Heart left ventricle (tissue), 16 donors: ENCODE results near the gene XK. TPM values are rescaled to one million over a fixed set of nuclear protein-coding genes. Genes with fewer than 3 reads are reported as not detected.

ENCODE experiments used
- ATAC-seq, 4 donors: fragments of 200-7000 bp; cut with Tn5 transposase; one replicate each; pipeline ENCODE4 v1.9.1; 2020 to 2022; ENCODE audit warnings: moderate library complexity in 4 of 4, mild to moderate bottlenecking in 3 of 4, moderate number of reproducible peaks in 1 of 4
- DNase-seq, 5 donors: peaks; one replicate each; pipeline ENCODE4 v3.0.0-alpha.2; 2020
- H3K27ac ChIP-seq, 12 donors: fragments of 200-600 bp; sonication (generic) in 4 of 12; one replicate each; pipeline versions ENCODE4 v1.5.0 to v1.8.0; 2016 to 2022; ENCODE audit warnings: mild to moderate bottlenecking in 2 of 12
- H3K27me3 ChIP-seq, 9 donors: fragments of 200-600 bp; sonication (generic) in 2 of 9; one replicate each; pipeline versions ENCODE4 v1.5.1 to v1.8.0; 2016 to 2022; ENCODE audit warnings: mild to moderate bottlenecking in 3 of 9
- H3K36me3 ChIP-seq, 9 donors: fragments of 200-600 bp; sonication (generic) in 2 of 9; one replicate each; pipeline versions ENCODE4 v1.5.0 to v1.8.0; 2018 to 2022; ENCODE audit warnings: mild to moderate bottlenecking in 2 of 9
- H3K4me1 ChIP-seq, 12 donors: fragments of 200-600 bp; sonication (generic) in 4 of 12; one replicate each; pipeline versions ENCODE4 v1.5.0 to v1.8.0; 2016 to 2022; ENCODE audit warnings: mild to moderate bottlenecking in 3 of 12
- H3K4me3 ChIP-seq, 12 donors: fragments of 200-600 bp; sonication (generic) in 4 of 12; one replicate each; pipeline versions ENCODE4 v1.5.0 to v1.8.0; 2017 to 2022; ENCODE audit warnings: mild to moderate bottlenecking in 9 of 12, moderate library complexity in 4 of 12
- H3K9me3 ChIP-seq, 12 donors: fragments of 200-600 bp; sonication (generic) in 4 of 12; one replicate each; pipeline versions ENCODE4 v1.5.0 to v1.8.0; 2016 to 2022; ENCODE audit warnings: mild to moderate bottlenecking in 1 of 12
- POLR2A ChIP-seq, 2 donors: fragments of 450-650 bp; IDR thresholded peaks; one replicate each; pipeline ENCODE4 v1.6.1; 2017; ENCODE audit warnings: antibody characterized with exemption in 2 of 2, mild to moderate bottlenecking in 2 of 2, moderate library complexity in 2 of 2
- WGBS, 4 donors: extraction: QIAGEN DNeasy Blood & Tissue Kit in 2 of 4; methylation state at CpG; one replicate each; pipeline versions ENCODE4 v1.1.5 to v1.1.7; 2013 to 2018; 5-methylcytosine and 5-hydroxymethylcytosine counted together
- intact Hi-C, 10 donors: fragments of 100-400 bp; cut with DNase I; formaldehyde crosslinking; loops; one replicate each; pipeline versions ENCODE4 v1.11.1 to v1.14.2; 2022
- polyA plus RNA-seq, 2 donors: library from polyadenylated mRNA; stranded (reverse); fragments of 200-250 nt; gene quantifications; one replicate each; pipeline ENCODE4 v1.2.3, GENCODE V29; 2013
- total RNA-seq, 9 donors: library from RNA; depleted of rRNA in 2 of 9; stranded (reverse); fragments of >200 nt in 2 of 9; fragmentation: NEBNext Ultra II Directional in 3 of 9; extraction: Animal tissue kit (Norgen Biotek cat#: 25700) in 3 of 9; gene quantifications; one replicate each; pipeline versions ENCODE4 v1.1.0 to v1.2.4, GENCODE V29; 2016 to 2023
- TF ChIP-seq, protein P1 (sequence below), 12 donors: fragments of 200-600 bp; sonication (generic) in 4 of 12; IDR thresholded peaks; one replicate each; pipeline versions ENCODE4 v1.5.0 to v1.8.0; 2018 to 2022; ENCODE audit warnings: antibody characterized with exemption in 12 of 12, mild to moderate bottlenecking in 5 of 12
- donor health status: ischemic (EF 13 %, LVEDD 7.1; RV severe dilation, severe dysfunction).
- donor health status: healthy with polysubstance abuse.
- donor health status: DM: no; HTN: yes; CAD: no.
- donor health status: DM: no; HTN: no; CAD: no.
- donor health status: ischemic (EF 25% LVEDD 6.9; RV normal size, moderate dysfunction).
- donor health status: ischemic (EF 25% LVEDD 5.7; RV mildly dilated, moderate dysfunction).
- donor health status: healthy.
- donor health status: DM: yes; HTN: yes; CAD: no.
- donor health status: ischemic (EF 35%, LVEDD 5.7; RV mildly dilated, moderate dysfunction).
- donor health status: nonischemic (EF 11% LVEDD 7.7; RV severe dilation, severe dysfunction).
- donor health status: DM: yes; HTN: yes; CAD: no.
- donor health status: PGD.
- donor health status: ischemic (EF 29% LVEDD 5.4; RV normal size, mild dysfunction).
- donor health status: nonischemic (EF 23%, LVEDD 6.1; RV moderate dilation, normal function).

XK gene
- total and polyA plus RNA-seq, 11 donors = 2.6 to 16.4 (median 8.7) TPM

DNA sequence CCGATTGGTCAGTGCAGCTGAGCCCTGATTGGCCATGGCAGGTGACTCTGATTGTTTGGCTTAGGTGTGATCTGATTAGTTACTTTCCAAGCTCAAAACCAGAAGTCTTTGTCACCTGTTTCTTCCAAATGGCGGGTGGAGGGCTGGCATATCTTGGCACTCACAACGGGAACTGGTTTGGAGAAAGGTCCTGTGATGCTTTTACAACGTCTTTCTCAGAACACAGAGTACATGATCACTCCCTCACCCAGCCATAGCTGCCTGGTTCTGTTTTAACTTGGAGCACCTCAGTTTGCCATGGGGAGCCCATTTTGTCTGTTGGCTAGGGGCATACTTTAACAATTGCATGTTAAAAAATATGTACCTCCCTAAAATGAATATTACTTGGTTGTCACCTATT is 13.0 kb upstream of the XK start:
- no peak overlapping the region for H3K4me3 ChIP-seq
- H3K9me3 ChIP-seq = no peaks in the 10 kb centered on the region
- DNase-seq (no peak), ATAC-seq (no peak)
- peaks cover 0 to 10% (median 0%) of the 10 kb centered on the region in 9 donors for H3K27me3 ChIP-seq
- no peak overlapping the region for H3K27ac ChIP-seq
- TF ChIP-seq POLR2A (IDR thresholded peaks at IDR 0.05) = no peak
- TF ChIP-seq, protein P1, sequence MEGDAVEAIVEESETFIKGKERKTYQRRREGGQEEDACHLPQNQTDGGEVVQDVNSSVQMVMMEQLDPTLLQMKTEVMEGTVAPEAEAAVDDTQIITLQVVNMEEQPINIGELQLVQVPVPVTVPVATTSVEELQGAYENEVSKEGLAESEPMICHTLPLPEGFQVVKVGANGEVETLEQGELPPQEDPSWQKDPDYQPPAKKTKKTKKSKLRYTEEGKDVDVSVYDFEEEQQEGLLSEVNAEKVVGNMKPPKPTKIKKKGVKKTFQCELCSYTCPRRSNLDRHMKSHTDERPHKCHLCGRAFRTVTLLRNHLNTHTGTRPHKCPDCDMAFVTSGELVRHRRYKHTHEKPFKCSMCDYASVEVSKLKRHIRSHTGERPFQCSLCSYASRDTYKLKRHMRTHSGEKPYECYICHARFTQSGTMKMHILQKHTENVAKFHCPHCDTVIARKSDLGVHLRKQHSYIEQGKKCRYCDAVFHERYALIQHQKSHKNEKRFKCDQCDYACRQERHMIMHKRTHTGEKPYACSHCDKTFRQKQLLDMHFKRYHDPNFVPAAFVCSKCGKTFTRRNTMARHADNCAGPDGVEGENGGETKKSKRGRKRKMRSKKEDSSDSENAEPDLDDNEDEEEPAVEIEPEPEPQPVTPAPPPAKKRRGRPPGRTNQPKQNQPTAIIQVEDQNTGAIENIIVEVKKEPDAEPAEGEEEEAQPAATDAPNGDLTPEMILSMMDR (IDR thresholded peaks at IDR 0.05) = no peak
- no peaks in the 10 kb centered on the region for H3K4me1 ChIP-seq
- intact Hi-C loops = no loop called here
- no peaks in the 10 kb centered on the region for H3K36me3 ChIP-seq
- WGBS, 4 donors = 45 to 76% (median 65%) methylated on average over 4 of the region's 4 CpGs

DNA sequence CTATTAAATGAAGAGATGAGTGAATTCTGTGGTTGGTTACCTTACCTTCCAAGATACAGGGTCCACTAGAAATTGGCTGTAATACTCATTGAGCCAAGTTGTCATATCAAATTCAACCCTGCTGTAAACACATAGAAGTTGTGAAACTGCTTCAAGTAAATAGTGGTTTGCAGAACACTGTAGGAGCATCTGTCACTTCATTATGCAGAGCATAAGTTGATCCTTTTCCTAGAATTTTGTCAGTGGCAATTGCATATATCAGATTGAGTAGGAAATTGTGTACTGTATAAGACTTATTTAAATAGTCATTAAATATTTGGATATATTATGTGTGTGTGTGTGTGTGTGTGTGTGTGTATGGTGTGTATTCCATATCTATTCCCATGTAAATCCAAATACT is 8.8 kb upstream of the XK start:
- intact Hi-C loops = no loop called here
- DNase-seq (no peak), ATAC-seq (no peak)
- Histone ChIP-seq H3K4me3 (no peak overlapping the region), H3K36me3 (no peaks in the 10 kb centered on the region), H3K27ac (no peak overlapping the region), H3K9me3 (no peaks in the 10 kb centered on the region), H3K4me1 (no peaks in the 10 kb centered on the region), H3K27me3 (peaks cover 0 to 10% (median 0%) of the 10 kb centered on the region in 9 donors)
- TF ChIP-seq, protein P1 (IDR thresholded peaks at IDR 0.05) = no peak
- TF ChIP-seq POLR2A (IDR thresholded peaks at IDR 0.05) = no peak

DNA sequence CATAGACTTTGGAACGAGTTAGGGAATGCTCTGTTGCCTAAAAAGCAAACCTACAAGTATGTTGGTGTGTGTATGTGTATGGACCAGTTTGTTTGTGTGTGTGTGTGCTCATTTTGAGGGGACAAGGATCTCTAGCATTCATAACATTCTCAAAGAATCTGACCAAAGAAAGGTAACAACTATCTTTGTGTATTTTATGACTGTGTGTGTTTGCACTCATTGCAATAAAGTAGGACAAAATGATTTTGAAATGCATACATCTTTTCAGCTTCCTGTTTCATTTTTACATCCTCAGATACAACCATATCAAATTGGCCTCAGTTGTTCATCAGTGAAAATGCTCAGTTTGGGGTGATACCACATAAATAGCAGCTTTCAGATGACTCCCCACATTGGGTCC is 8.3 kb upstream of the XK start:
- H3K27ac ChIP-seq = no peak overlapping the region
- H3K36me3 ChIP-seq = no peaks in the 10 kb centered on the region
- intact Hi-C loops = no loop called here
- peaks cover 0 to 9% (median 0%) of the 10 kb centered on the region in 9 donors for H3K27me3 ChIP-seq
- TF ChIP-seq, protein P1 (IDR thresholded peaks at IDR 0.05) = no peak
- 40 to 73% (median 54%) methylated on average over 1 of the region's 1 CpG for WGBS, 4 donors
- DNase-seq (no peak), ATAC-seq (no peak)
- no peak overlapping the region for H3K4me3 ChIP-seq
- no peaks in the 10 kb centered on the region for H3K4me1 ChIP-seq
- no peaks in the 10 kb centered on the region for H3K9me3 ChIP-seq

DNA sequence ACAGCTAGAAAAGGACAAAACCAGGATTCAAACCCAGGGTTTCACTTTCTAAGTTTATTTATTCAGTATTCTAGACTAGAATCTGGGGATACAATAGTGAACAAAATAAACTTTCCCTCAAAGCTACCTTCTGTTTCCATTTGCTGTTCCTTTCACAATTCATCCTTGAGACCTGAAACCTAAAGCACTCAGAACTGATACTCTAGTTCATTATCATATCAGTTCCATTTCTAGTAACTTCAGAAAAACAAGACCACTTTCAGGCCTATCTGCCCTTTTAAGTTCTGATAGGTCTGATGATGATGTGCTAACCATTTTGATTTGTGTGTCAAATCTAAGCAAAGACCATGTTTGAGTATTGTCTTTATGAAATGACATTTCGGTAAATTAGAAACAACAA is 7.8 kb upstream of the XK start:
- no peak for TF ChIP-seq POLR2A (IDR thresholded peaks at IDR 0.05)
- TF ChIP-seq, protein P1 (IDR thresholded peaks at IDR 0.05) = no peak
- intact Hi-C loops = no loop called here
- 79 to 98% (median 92%) methylated on average over 1 of the region's 1 CpG for WGBS, 4 donors

More for the DNA sequence above, 7.8 kb upstream of the XK start:
- no peaks in the 10 kb centered on the region for H3K4me1 ChIP-seq
- DNase-seq = no peak
- no peaks in the 10 kb centered on the region for H3K9me3 ChIP-seq
- peaks cover 0 to 4% (median 0%) of the 10 kb centered on the region in 9 donors for H3K27me3 ChIP-seq
- no peak for ATAC-seq
- no peak overlapping the region for H3K4me3 ChIP-seq
- no peaks in the 10 kb centered on the region for H3K36me3 ChIP-seq
- no peak overlapping the region for H3K27ac ChIP-seq
